H9 (cell line): ENCODE measurements around the gene LRRC8E. TPM values are rescaled to one million over a fixed set of nuclear protein-coding genes. Genes with fewer than 3 reads are reported as not detected.

Source experiments
- DNase-seq: peaks from one replicate; pipeline ENCODE4 v3.0.0-alpha.2; 2017
- H2AFZ ChIP-seq: one replicate; pipeline ENCODE4 v1.6.1; 2013; ENCODE audit warnings: mild to moderate bottlenecking, low read length, control low read depth, moderate library complexity
- H2AK5ac ChIP-seq: 2 replicates; pipeline ENCODE4 v1.6.1; 2013; ENCODE audit warnings: low read length, control low read depth, mixed read lengths; ENCODE audit not compliant: insufficient read length
- H2BK120ac ChIP-seq: one replicate; pipeline ENCODE4 v1.6.1; 2013; ENCODE audit warnings: low read depth, mild to moderate bottlenecking, low read length, control low read depth, inconsistent platforms; ENCODE audit not compliant: poor library complexity, severe bottlenecking
- H2BK12ac ChIP-seq: 2 replicates; pipeline ENCODE4 v1.6.1; 2013; ENCODE audit warnings: low read length, control low read depth, mixed read lengths, low read depth; ENCODE audit not compliant: insufficient read length
- H2BK15ac ChIP-seq: 2 replicates; pipeline ENCODE4 v1.6.1; 2013; ENCODE audit warnings: low read depth, low read length, control low read depth
- H2BK20ac ChIP-seq: one replicate; pipeline ENCODE4 v1.6.1; 2013; ENCODE audit warnings: low read depth, mild to moderate bottlenecking, low read length, control low read depth, inconsistent platforms; ENCODE audit not compliant: poor library complexity, severe bottlenecking
- H2BK5ac ChIP-seq: 2 replicates; pipeline ENCODE4 v1.6.1; 2013; ENCODE audit warnings: low read length, control low read depth, mixed read lengths; ENCODE audit not compliant: insufficient read length
- H3K14ac ChIP-seq: 2 replicates; pipeline ENCODE4 v1.6.1; 2013; ENCODE audit warnings: low read length, control low read depth; ENCODE audit not compliant: insufficient read depth
- H3K18ac ChIP-seq: 2 replicates; pipeline ENCODE4 v1.6.1; 2013; ENCODE audit warnings: low read depth, mild to moderate bottlenecking, mixed read lengths, low read length, control low read depth; ENCODE audit not compliant: insufficient read length
- H3K23ac ChIP-seq: 2 replicates; pipeline ENCODE4 v1.6.1; 2013; ENCODE audit warnings: low read length, control low read depth, mixed read lengths, low read depth; ENCODE audit not compliant: insufficient read length
- H3K23me2 ChIP-seq: 2 replicates; pipeline ENCODE4 v1.6.1; 2013; ENCODE audit warnings: low read depth, mild to moderate bottlenecking, mixed read lengths, low read length, control low read depth; ENCODE audit not compliant: insufficient read length, poor library complexity, severe bottlenecking
- H3K27ac ChIP-seq: 2 replicates; pipeline ENCODE4 v1.5.1; 2013; ENCODE audit warnings: low read length, control low read depth, mixed read lengths, low read depth; ENCODE audit not compliant: insufficient read length
- H3K27me3 ChIP-seq: 2 replicates; pipeline ENCODE4 v1.6.1; 2013; ENCODE audit warnings: low read length, control low read depth, inconsistent platforms; ENCODE audit not compliant: insufficient read depth
- H3K4ac ChIP-seq: 2 replicates; pipeline ENCODE4 v1.6.1; 2013; ENCODE audit warnings: low read depth, mild to moderate bottlenecking, control low read depth, inconsistent platforms, low read length, moderate library complexity
- H3K4me1 ChIP-seq: 2 replicates; pipeline ENCODE4 v1.6.1; 2013; ENCODE audit warnings: low read length, control low read depth, inconsistent platforms; ENCODE audit not compliant: insufficient read depth
- H3K4me2 ChIP-seq: 2 replicates; pipeline ENCODE4 v1.6.1; 2013; ENCODE audit warnings: low read length, control low read depth, mixed read lengths; ENCODE audit not compliant: insufficient read length, insufficient read depth
- H3K56ac ChIP-seq: 2 replicates; pipeline ENCODE4 v1.6.1; 2013; ENCODE audit warnings: low read depth, mild to moderate bottlenecking, mixed read lengths, low read length, control low read depth; ENCODE audit not compliant: insufficient read length
- H3K79me1 ChIP-seq: 2 replicates; pipeline ENCODE4 v1.6.1; 2013; ENCODE audit warnings: low read depth, mild to moderate bottlenecking, moderate library complexity, low read length, control low read depth, inconsistent platforms; ENCODE audit not compliant: insufficient read depth, poor library complexity, severe bottlenecking
- H3K79me2 ChIP-seq: 2 replicates; pipeline ENCODE4 v1.6.1; 2013; ENCODE audit warnings: low read length, control low read depth, inconsistent platforms; ENCODE audit not compliant: insufficient read depth
- H3K9ac ChIP-seq: 2 replicates; pipeline ENCODE4 v1.6.1; 2013; ENCODE audit warnings: low read length, control low read depth, mixed read lengths; ENCODE audit not compliant: insufficient read length; ENCODE audit errors: extremely low read depth
- H3K9me3 ChIP-seq: one replicate; pipeline ENCODE4 v1.6.1; 2013; ENCODE audit warnings: low read depth, low read length, inconsistent platforms; ENCODE audit not compliant: control insufficient read depth
- H3T11ph ChIP-seq: one replicate; pipeline ENCODE4 v1.6.1; 2013; ENCODE audit warnings: mild to moderate bottlenecking, low read length, control low read depth, inconsistent platforms
- H4K20me1 ChIP-seq: one replicate; pipeline ENCODE4 v1.6.1; 2013; ENCODE audit not compliant: control insufficient read depth, insufficient read length, insufficient read depth
- H4K5ac ChIP-seq: 2 replicates; pipeline ENCODE4 v1.6.1; 2013; ENCODE audit warnings: low read depth, mild to moderate bottlenecking, mixed read lengths, low read length, control low read depth; ENCODE audit not compliant: insufficient read length
- H4K8ac ChIP-seq: replicated peaks from 2 replicates; pipeline ENCODE4 v1.6.1; 2013; ENCODE audit warnings: low read length, control low read depth, mixed read lengths, low read depth; ENCODE audit not compliant: insufficient read length
- H4K91ac ChIP-seq: 2 replicates; pipeline ENCODE4 v1.6.1; 2013; ENCODE audit warnings: low read depth, mild to moderate bottlenecking, moderate library complexity, mixed read lengths, low read length, control low read depth; ENCODE audit not compliant: insufficient read length
- H3K27ac Mint-ChIP-seq, 3 experiments: 2 replicates in 2 of 3; 3 replicates in 1 of 3; pipeline ENCODE4 v1.8.0; 2020 to 2021; ENCODE audit warnings: mixed read lengths in 3 of 3, mild to moderate bottlenecking in 1 of 3, moderate library complexity in 1 of 3
- H3K27me3 Mint-ChIP-seq: 2 replicates; pipeline ENCODE4 v1.8.0; 2021; ENCODE audit warnings: low read depth, mild to moderate bottlenecking, moderate library complexity, mixed read lengths
- H3K36me3 Mint-ChIP-seq, 3 experiments: 2 replicates in 2 of 3; 3 replicates in 1 of 3; pipeline ENCODE4 v1.8.0; 2020 to 2021; ENCODE audit warnings: low read depth in 3 of 3, mixed read lengths in 3 of 3; ENCODE audit not compliant: insufficient read depth in 1 of 3
- H3K4me1 Mint-ChIP-seq, 2 experiments: 2 replicates each; pipeline ENCODE4 v1.8.0; 2020; ENCODE audit warnings: mixed read lengths in 2 of 2
- H3K4me3 Mint-ChIP-seq, 2 experiments: 2 replicates in 1 of 2; 3 replicates in 1 of 2; pipeline ENCODE4 v1.8.0; 2020 to 2021; ENCODE audit warnings: mild to moderate bottlenecking in 2 of 2, mixed read lengths in 2 of 2, moderate library complexity in 1 of 2
- H3K9me3 Mint-ChIP-seq, 2 experiments: 2 replicates in 1 of 2; 3 replicates in 1 of 2; pipeline ENCODE4 v1.8.0; 2020; ENCODE audit warnings: mild to moderate bottlenecking in 2 of 2, mixed read lengths in 2 of 2, moderate library complexity in 1 of 2
- CTCF ChIP-seq: fragments of 200-600 bp; sonication (generic); conservative IDR thresholded peaks from 3 replicates; pipeline ENCODE4 v1.8.0; 2021; ENCODE audit warnings: antibody characterized with exemption, mild to moderate bottlenecking
- WGBS: extraction: QIAGEN DNeasy Blood & Tissue Kit; methylation state at CpG from one replicate; pipeline ENCODE4 v1.1.7; 2013; ENCODE audit warnings: missing lambda C conversion rate, low lambda C conversion rate, mixed read lengths; ENCODE audit not compliant: insufficient read length; ENCODE audit errors: extremely low coverage; 5-methylcytosine and 5-hydroxymethylcytosine counted together
- total RNA-seq: library from RNA; stranded (reverse); gene quantifications from 2 replicates; pipeline ENCODE4 v1.2.1, GENCODE V29; 2021

The LRRC8E gene
- total RNA-seq, 1 experiment from 2014 or later: 4.8 TPM

DNA sequence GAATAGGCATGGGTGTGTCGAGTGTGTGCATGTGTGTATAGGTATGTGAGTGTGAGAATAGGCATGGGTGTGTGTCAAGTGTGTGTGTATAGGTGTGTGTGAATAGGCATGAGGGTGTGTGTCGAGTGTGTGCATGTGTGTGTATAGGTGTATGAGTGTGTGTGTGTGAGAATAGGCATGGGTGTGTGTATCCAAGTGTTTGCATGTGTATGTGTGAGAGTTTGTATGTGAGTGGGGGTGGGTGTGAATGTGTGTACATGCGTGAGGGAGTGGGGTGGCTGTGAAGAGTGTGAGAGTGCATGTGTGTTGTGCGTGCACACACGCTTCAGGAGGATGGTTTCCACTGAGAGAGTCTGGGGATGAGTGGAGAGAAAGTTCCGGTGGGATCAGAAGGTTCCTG is 44.8 kb upstream of the LRRC8E start:
- Histone ChIP-seq H3K23me2 (no peaks in the 10 kb centered on the region), H3K27me3 (no peaks in the 10 kb centered on the region), H4K20me1 (peaks cover 5% of the 10 kb centered on the region), H2BK12ac (no peak overlapping the region), H2BK5ac (no peak overlapping the region), H3K4me1 (no peaks in the 10 kb centered on the region), H4K91ac (no peak overlapping the region), H2BK15ac (no peak overlapping the region), H2BK120ac (no peak overlapping the region), H2BK20ac (no peak overlapping the region), H3K56ac (no peak overlapping the region), H2AFZ (no peak overlapping the region), H3K4me2 (no peak overlapping the region), H3K4ac (no peak overlapping the region), H3K23ac (no peak overlapping the region), H3K27ac (no peak overlapping the region), H3K79me2 (no peaks in the 10 kb centered on the region), H4K8ac (no peak overlapping the region), H3T11ph (no peak overlapping the region), H3K79me1 (no peaks in the 10 kb centered on the region), H3K9me3 (no peaks in the 10 kb centered on the region), H3K18ac (no peak overlapping the region), H4K5ac (no peak overlapping the region), H2AK5ac (no peak overlapping the region), H3K14ac (no peak overlapping the region), H3K9ac (no peak overlapping the region)
- H3K4me3 Mint-ChIP-seq: no peak overlapping the region
- H3K27me3 Mint-ChIP-seq: peaks cover 27% of the 10 kb centered on the region
- no peak for TF ChIP-seq CTCF
- H3K9me3 Mint-ChIP-seq: peaks cover 0 to 3% of the 10 kb centered on the region in 2 experiments; a peak in 1 of 5 replicates
- no peak overlapping the region for H3K27ac Mint-ChIP-seq
- H3K36me3 Mint-ChIP-seq: no peaks in the 10 kb centered on the region
- DNase-seq: no peak
- H3K4me1 Mint-ChIP-seq: no peaks in the 10 kb centered on the region
- WGBS: 100% methylated on average over 1 of the region's 6 CpGs
